Muscle of leg (tissue), 16 donors: ENCODE data around the gene CGB7. TPM values are rescaled to one million over a fixed set of nuclear protein-coding genes. Genes with fewer than 3 reads are reported as not detected.

Experiments
- DNase-seq: peaks from one replicate; pipeline ENCODE4 v3.0.0; 2013
- H3K27ac ChIP-seq: one replicate; pipeline ENCODE4 v1.5.1; 2013; ENCODE audit warnings: mild to moderate bottlenecking, low read length, control low read depth
- H3K27me3 ChIP-seq: one replicate; pipeline ENCODE4 v1.6.1; 2013; ENCODE audit warnings: low read length; ENCODE audit not compliant: control insufficient read depth, insufficient read depth
- H3K36me3 ChIP-seq: one replicate; pipeline ENCODE4 v1.6.1; 2013; ENCODE audit warnings: low read length; ENCODE audit not compliant: control insufficient read depth, insufficient read depth
- H3K4me1 ChIP-seq: one replicate; pipeline ENCODE4 v1.6.1; 2013; ENCODE audit warnings: low read length; ENCODE audit not compliant: control insufficient read depth, insufficient read depth
- H3K4me3 ChIP-seq: one replicate; pipeline ENCODE4 v1.5.1; 2013; ENCODE audit warnings: low read length, control low read depth
- H3K9me3 ChIP-seq: replicated peaks from 2 replicates; pipeline ENCODE4 v1.6.1; 2013; ENCODE audit warnings: low read depth, low read length; ENCODE audit not compliant: control insufficient read depth
- WGBS: methylation state at CpG from one replicate; pipeline ENCODE4 v1.1.5; 2013; ENCODE audit warnings: missing lambda C conversion rate; ENCODE audit not compliant: insufficient coverage; 5-methylcytosine and 5-hydroxymethylcytosine counted together
- long read RNA-seq, 11 donors: transcript quantifications; one replicate each; lab custom pipeline, GENCODE V29; 2026
- polyA plus RNA-seq, 8 donors: library from polyadenylated mRNA; unstranded; fragments of 120-200 nt; gene quantifications; one replicate each; pipeline versions ENCODE4 v1.2.1 to v1.2.3, GENCODE V29; 2013; ENCODE audit warnings: inconsistent platforms in 1 of 8, low replicate concordance in 1 of 8; ENCODE audit not compliant: insufficient read length in 8 of 8, insufficient read depth in 1 of 8
- total RNA-seq: library from RNA; stranded (reverse); fragments of 120-200 nt; gene quantifications from one replicate; pipeline ENCODE4 v1.2.4, GENCODE V29; 2013

CGB7 gene
- total RNA-seq (0.53 TPM), polyA plus RNA-seq (1 to 10 TPM in 4 of 8 donors, under 1 TPM in 4; 0.34 to 1.4 (median 0.87) TPM)
- long read RNA-seq, donor 1, result 0 reads
- long read RNA-seq, donor 2, result 0 reads
- long read RNA-seq, donor 3, result 0 reads
- long read RNA-seq, donor 4, result 0 reads
- long read RNA-seq, donor 5, result 0 reads
- long read RNA-seq, donor 6, result 0 reads
- long read RNA-seq, donor 7, result 0 reads
- long read RNA-seq, donor 8, result 0 reads
- long read RNA-seq, donor 9, result 0 reads
- long read RNA-seq, donor 10, partial matches to known transcripts, result 0 of 1 reads
- long read RNA-seq, donor 10, other reads (novel, unspliced or antisense), result 0 of 1 reads
- long read RNA-seq, donor 11, result 0 reads

- H3K4me1 ChIP-seq, result peaks cover 22% of the 10 kb centered on the region
- WGBS, result under 1% methylated on average over 24 of the region's 38 CpGs
- H3K9me3 ChIP-seq, result no peaks in the 10 kb centered on the region
- peak within 1 kb of the TSS; percentile 51 for H3K4me3 ChIP-seq
- H3K27ac ChIP-seq, result no peak within 1 kb of the TSS
- DNase-seq, result peak; percentile 47
- H3K27me3 ChIP-seq, result peaks cover 72% of the 10 kb centered on the region
- H3K36me3 ChIP-seq, result no peaks in the 10 kb centered on the region
Measured at GRCh38 chr19:49057636-49058234, at the start of gene CGB7. Gene CGB7, minus strand, starts transcription at chr19:49057749. Its CDS starts 2,374 bp downstream, at chr19:49055375.

- Histone ChIP-seq H3K27ac (no peak overlapping the region), H3K4me3 (no peak overlapping the region), H3K4me1 (peaks cover 20% of the 10 kb centered on the region), H3K27me3 (no peaks in the 10 kb centered on the region), H3K9me3 (no peaks in the 10 kb centered on the region), H3K36me3 (peaks cover 81% of the 10 kb centered on the region)
- no peak for DNase-seq
- WGBS, result 67% methylated on average over 11 of the region's 12 CpGs
Measured at GRCh38 chr19:49106648-49107135, 49.1 kb upstream of the CGB7 start.

GRCh38 chr19:49104229-49104864, 46.8 kb upstream of the CGB7 start:
- DNase-seq, result peak; percentile 80
- 44% methylated on average over 18 of the region's 30 CpGs for WGBS
- H3K4me1 ChIP-seq, result peaks cover 20% of the 10 kb centered on the region
- no peak overlapping the region for H3K4me3 ChIP-seq
- no peaks in the 10 kb centered on the region for H3K27me3 ChIP-seq
- peaks cover 94% of the 10 kb centered on the region for H3K36me3 ChIP-seq
- H3K9me3 ChIP-seq, result no peaks in the 10 kb centered on the region
- H3K27ac ChIP-seq, result no peak overlapping the region

GRCh38 chr19:49103331-49104085, 46.0 kb upstream of the CGB7 start:
- H3K4me3 ChIP-seq, result no peak overlapping the region
- no peaks in the 10 kb centered on the region for H3K27me3 ChIP-seq
- no peak for DNase-seq
- no peaks in the 10 kb centered on the region for H3K9me3 ChIP-seq
- H3K36me3 ChIP-seq, result peaks cover 94% of the 10 kb centered on the region
- peaks cover 20% of the 10 kb centered on the region for H3K4me1 ChIP-seq
- WGBS, result 36% methylated on average over 8 of the region's 33 CpGs
- no peak overlapping the region for H3K27ac ChIP-seq

- Histone ChIP-seq H3K27ac (no peak overlapping the region), H3K4me1 (peaks cover 28% of the 10 kb centered on the region), H3K9me3 (no peaks in the 10 kb centered on the region), H3K27me3 (no peaks in the 10 kb centered on the region), H3K36me3 (peaks cover 95% of the 10 kb centered on the region), H3K4me3 (no peak overlapping the region)
- DNase-seq, result no peak
- 82% methylated on average over 4 of the region's 12 CpGs for WGBS
Measured at GRCh38 chr19:49102303-49102702, 44.8 kb upstream of the CGB7 start.

- Histone ChIP-seq H3K4me3 (no peak overlapping the region), H3K4me1 (peaks cover 33% of the 10 kb centered on the region), H3K9me3 (no peaks in the 10 kb centered on the region), H3K36me3 (peaks cover 95% of the 10 kb centered on the region), H3K27ac (no peak overlapping the region), H3K27me3 (no peaks in the 10 kb centered on the region)
- WGBS, result 77% methylated on average over 8 of the region's 12 CpGs
- no peak for DNase-seq
Measured at GRCh38 chr19:49101160-49101559, 43.6 kb upstream of the CGB7 start.

GRCh38 chr19:49098795-49099194, 41.2 kb upstream of the CGB7 start:
- DNase-seq, result no peak
- Histone ChIP-seq H3K36me3 (peaks cover 77% of the 10 kb centered on the region), H3K4me1 (peaks cover 39% of the 10 kb centered on the region), H3K9me3 (no peaks in the 10 kb centered on the region), H3K27me3 (no peaks in the 10 kb centered on the region), H3K27ac (no peak overlapping the region), H3K4me3 (no peak overlapping the region)
- WGBS, result 79% methylated on average over 4 of the region's 4 CpGs

- no peak overlapping the region for H3K4me3 ChIP-seq
- H3K36me3 ChIP-seq, result peaks cover 76% of the 10 kb centered on the region
- H3K27ac ChIP-seq, result peak overlapping the region; percentile 29
- peak; percentile 75 for DNase-seq
- WGBS, result 30% methylated on average over 3 of the region's 8 CpGs
- H3K27me3 ChIP-seq, result no peaks in the 10 kb centered on the region
- peaks cover 29% of the 10 kb centered on the region for H3K4me1 ChIP-seq
- H3K9me3 ChIP-seq, result no peaks in the 10 kb centered on the region
Measured at GRCh38 chr19:49097453-49098288, 40.1 kb upstream of the CGB7 start.
